GM03348 (cell line): Measurements from ENCODE around the gene WBP1.

Source experiments
- DNase-seq: peaks from one replicate; pipeline ENCODE4 v3.0.0; 2012; ENCODE audit warnings: low spot score

Gene WBP1

GRCh38 chr2:74502720-74503505 is 44.7 kb downstream of the WBP1 start:
- peak; percentile 91 for DNase-seq

- DNase-seq = no peak
These were observed 45.6 kb downstream of the WBP1 start for GRCh38 chr2:74503506-74504475.

GRCh38 chr2:74504591-74504990 is 46.4 kb downstream of the WBP1 start:
- DNase-seq = no peak

GRCh38 chr2:74505448-74506246 is 47.4 kb downstream of the WBP1 start:
- DNase-seq = no peak

GRCh38 chr2:74507145-74507925 is 49.1 kb downstream of the WBP1 start, which contains the start of gene PCGF1:
TSS of gene PCGF1 (minus strand) at chr2:74507695. CDS start at chr2:74507668, 27 bp downstream.
- peak; percentile 98 for DNase-seq

- peak; percentile 81 for DNase-seq
These were observed 49.8 kb downstream of the WBP1 start for GRCh38 chr2:74507926-74508520.

GRCh38 chr2:74510272-74510671 is 52.0 kb downstream of the WBP1 start:
- no peak for DNase-seq
